ENCODE measurements around the gene UPF1. TPM values are rescaled to one million over a fixed set of nuclear protein-coding genes. Genes with fewer than 3 reads are reported as not detected.
A peak's percentile ranks its signal among the peaks of the same experiment; 100 is the strongest.

UPF1 gene
- total RNA-seq, 1 donor from 2014 or later, result 46.3 TPM

DNA sequence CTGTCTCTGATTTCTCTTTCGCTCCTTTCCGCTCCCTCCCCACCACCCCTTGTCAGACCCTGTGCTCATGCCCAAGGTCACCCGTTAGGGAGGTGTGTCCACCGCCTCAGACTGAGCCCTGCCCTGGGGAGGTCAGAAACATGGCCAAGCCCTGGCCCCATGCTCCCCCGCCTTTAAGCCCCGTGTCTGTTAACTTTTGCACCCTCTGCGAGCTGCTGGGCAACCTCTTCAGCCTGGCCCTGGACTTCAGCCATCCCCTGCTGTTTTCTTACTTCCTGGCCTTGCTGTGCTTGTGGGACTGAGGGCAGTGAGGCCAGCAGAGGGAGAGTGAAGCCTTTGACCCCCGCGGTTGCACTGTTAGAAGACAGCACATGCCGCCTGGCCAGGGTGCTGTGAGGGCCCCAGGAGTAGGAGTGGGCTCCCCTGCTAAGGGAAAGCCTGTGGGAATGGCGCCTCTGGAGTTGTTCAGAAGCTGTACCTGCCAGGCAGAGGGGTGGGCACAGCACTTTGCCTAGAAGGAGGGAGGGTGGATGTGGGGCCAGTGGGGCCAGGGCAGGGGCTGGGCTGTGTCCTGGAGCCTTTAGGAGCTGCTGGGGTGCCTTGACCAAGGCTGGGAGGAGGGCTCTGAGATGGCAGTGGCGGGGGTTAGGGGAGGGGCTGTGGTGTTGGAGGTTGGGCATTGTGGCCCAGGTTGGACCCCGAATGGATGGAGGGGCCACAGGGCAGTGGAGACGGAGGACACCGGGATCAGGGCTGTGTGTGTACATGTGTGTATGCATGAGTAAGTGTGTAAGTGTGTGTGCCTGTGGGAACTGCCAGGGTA lies 7.9 kb downstream of the UPF1 start:
- H3K4me1 Mint-ChIP-seq (ENCODE audit: low read depth, unreplicated experiment), result peaks cover 15% of the 10 kb centered on the region
- H3K36me3 Mint-ChIP-seq (ENCODE audit: unreplicated experiment), result no peaks in the 10 kb centered on the region
- peaks cover 4% of the 10 kb centered on the region for H3K27me3 Mint-ChIP-seq (ENCODE audit: unreplicated experiment)
- no peak for TF ChIP-seq CTCF (IDR thresholded peaks at IDR 0.05; ENCODE audit: partially characterized antibody, unreplicated experiment)
- no peak overlapping the region for H3K4me3 Mint-ChIP-seq (ENCODE audit: unreplicated experiment)
- no peak overlapping the region for H3K27ac Mint-ChIP-seq (ENCODE audit: unreplicated experiment)
- no peak for DNase-seq
- H3K9me3 Mint-ChIP-seq (ENCODE audit: unreplicated experiment), result peaks cover 6% of the 10 kb centered on the region

DNA sequence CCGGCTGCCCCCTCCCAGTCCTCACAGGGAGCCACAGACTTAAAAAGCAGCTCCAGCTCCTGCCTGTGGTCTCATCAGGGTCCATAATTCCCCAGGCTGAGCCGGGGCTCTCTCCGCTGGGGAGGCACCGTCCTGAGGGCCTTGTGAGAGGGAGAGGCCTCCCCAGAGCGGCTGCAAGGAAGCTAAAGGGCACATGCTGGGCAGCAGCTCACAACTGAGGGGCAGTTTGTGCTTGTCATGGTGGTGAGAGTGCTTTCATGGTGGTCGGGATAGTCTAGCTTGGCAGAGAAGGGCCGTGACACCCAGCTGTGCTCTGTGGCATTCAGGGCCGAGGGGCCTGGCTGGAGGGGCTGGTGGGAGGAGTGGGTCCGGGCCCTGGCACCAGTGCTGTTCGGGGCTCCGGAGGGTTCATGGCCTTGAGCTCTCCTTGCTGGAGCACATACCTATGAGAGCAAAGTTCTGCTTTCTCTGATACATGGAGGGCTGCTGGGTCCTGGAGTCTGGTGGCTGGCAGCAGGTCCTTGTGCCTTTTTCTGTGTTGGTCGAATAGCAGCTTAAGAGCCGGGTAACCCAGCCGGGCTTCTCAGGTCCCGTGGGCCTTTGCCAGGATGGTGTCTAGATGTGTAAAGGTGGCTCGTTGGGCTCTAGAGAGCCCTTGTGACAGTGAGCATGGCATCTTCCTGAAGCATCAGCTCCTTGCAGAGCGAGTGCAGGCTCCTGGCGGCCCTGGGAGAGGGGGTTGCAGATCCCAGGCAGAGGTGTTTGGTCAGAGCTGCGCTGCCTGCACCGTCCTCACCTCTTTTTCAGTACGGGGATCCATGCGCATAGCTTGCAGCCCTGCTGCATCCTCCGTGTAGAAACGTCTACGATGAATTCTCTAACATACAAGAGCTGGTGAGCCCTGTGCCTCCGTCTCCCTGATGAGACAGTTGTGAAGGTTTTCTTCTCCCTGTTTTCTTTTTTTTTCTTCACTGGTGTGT lies 8.8 kb downstream of the UPF1 start:
- H3K9me3 Mint-ChIP-seq (ENCODE audit: unreplicated experiment), result peaks cover 6% of the 10 kb centered on the region
- peaks cover 4% of the 10 kb centered on the region for H3K27me3 Mint-ChIP-seq (ENCODE audit: unreplicated experiment)
- peaks cover 11% of the 10 kb centered on the region for H3K4me1 Mint-ChIP-seq (ENCODE audit: low read depth, unreplicated experiment)
- H3K4me3 Mint-ChIP-seq (ENCODE audit: unreplicated experiment), result no peak overlapping the region
- no peaks in the 10 kb centered on the region for H3K36me3 Mint-ChIP-seq (ENCODE audit: unreplicated experiment)
- DNase-seq, result no peak
- H3K27ac Mint-ChIP-seq (ENCODE audit: unreplicated experiment), result peak overlapping the region; percentile 43
- no peak for TF ChIP-seq CTCF (IDR thresholded peaks at IDR 0.05; ENCODE audit: partially characterized antibody, unreplicated experiment)

DNA sequence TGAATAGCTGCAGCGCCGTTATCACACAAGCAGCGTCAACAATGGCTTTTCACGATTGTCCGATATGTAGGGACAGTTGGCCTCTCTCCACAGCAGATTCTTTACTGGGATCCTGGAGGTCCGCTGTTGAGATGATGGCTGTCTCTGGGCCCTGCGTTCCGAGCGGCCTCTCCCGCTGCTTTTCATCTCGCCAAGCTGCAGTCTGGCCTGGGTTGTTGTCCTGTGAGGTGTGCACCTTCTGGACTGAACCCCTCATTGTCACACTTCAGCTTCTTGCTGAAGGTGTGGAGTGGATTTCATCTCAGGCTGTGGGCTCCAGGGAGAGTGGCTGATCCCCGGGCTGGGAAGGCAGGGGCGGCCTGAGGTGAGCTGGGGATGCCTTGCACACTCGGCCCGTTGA lies 9.6 kb downstream of the UPF1 start:
- H3K4me3 Mint-ChIP-seq (ENCODE audit: unreplicated experiment), result no peak overlapping the region
- peaks cover 14% of the 10 kb centered on the region for H3K4me1 Mint-ChIP-seq (ENCODE audit: low read depth, unreplicated experiment)
- peaks cover 4% of the 10 kb centered on the region for H3K27me3 Mint-ChIP-seq (ENCODE audit: unreplicated experiment)
- no peak overlapping the region for H3K27ac Mint-ChIP-seq (ENCODE audit: unreplicated experiment)
- DNase-seq, result no peak
- H3K36me3 Mint-ChIP-seq (ENCODE audit: unreplicated experiment), result no peaks in the 10 kb centered on the region
- no peak for TF ChIP-seq CTCF (IDR thresholded peaks at IDR 0.05; ENCODE audit: partially characterized antibody, unreplicated experiment)
- H3K9me3 Mint-ChIP-seq (ENCODE audit: unreplicated experiment), result peaks cover 6% of the 10 kb centered on the region

- H3K27me3 Mint-ChIP-seq (ENCODE audit: unreplicated experiment), result peaks cover 4% of the 10 kb centered on the region
- H3K4me3 Mint-ChIP-seq (ENCODE audit: unreplicated experiment), result no peak overlapping the region
- peak overlapping the region; percentile 1 for H3K27ac Mint-ChIP-seq (ENCODE audit: unreplicated experiment)
- H3K36me3 Mint-ChIP-seq (ENCODE audit: unreplicated experiment), result no peaks in the 10 kb centered on the region
- no peak for DNase-seq
- peaks cover 8% of the 10 kb centered on the region for H3K9me3 Mint-ChIP-seq (ENCODE audit: unreplicated experiment)
- TF ChIP-seq CTCF (IDR thresholded peaks at IDR 0.05; ENCODE audit: partially characterized antibody, unreplicated experiment), result no peak
- peaks cover 18% of the 10 kb centered on the region for H3K4me1 Mint-ChIP-seq (ENCODE audit: low read depth, unreplicated experiment)
Observed at GRCh38 chr19:18842166-18842565, 10.4 kb downstream of the UPF1 start.

Measured in glutamatergic neuron (in vitro differentiated cells).